Fibroblast of skin of left biceps (primary cell): ENCODE measurements around the gene POGLUT2.

Experiments used
- DNase-seq, 2 experiments: peaks; one replicate each; pipeline ENCODE4 v3.0.0-alpha.2; 2013; ENCODE audit warnings: low read depth in 2 of 2

POGLUT2 gene

DNA sequence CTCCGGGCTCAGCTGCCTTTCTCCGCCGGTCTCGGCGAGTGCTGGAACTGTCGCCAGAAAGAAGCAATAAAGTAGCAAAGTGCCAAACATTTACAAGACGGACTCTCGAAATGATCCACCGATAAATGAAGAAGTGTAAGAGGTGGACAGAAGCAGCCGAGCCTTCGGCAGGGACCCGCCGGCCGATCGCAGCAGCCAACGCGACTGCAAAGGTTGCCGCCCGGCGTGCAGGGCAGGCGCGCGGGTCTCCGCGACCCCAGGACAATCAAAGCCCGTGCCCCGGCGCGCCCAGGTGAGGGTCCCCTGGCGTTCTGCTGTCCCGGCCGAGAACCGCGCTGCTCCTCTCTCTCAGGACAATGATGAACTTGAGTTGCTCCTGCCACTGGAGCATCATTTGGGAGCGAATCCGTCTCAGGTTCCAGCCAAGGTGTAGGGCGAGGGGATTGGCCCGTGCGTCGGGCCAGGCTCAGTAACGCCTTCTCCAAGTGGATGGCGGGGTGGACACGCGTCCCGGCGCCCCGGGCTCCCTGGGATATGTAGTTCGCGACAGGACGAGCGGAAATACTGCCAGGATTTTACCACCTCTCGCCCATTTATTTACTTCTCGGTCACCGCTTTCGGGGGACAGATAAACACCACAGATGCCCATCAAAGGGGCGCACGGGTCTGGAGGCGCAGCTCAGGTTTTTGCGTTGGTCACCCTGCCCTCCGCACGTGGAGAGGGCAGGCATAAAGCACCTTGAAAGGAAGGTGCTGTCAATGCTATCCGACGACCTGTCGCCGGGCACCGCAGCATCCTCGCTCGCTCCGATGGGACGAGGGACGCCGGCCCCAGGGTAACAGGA, at the start of gene POGLUT2, which contains the start of gene BIVM:
Gene POGLUT2 (minus strand): TSS at position 396 of the 845 bp plus-strand sequence. CDS start 306 bp downstream, at position 90.
Gene BIVM (plus strand): TSS at position 539 of the 845 bp plus-strand sequence. CDS start 8,149 bp downstream, outside the sequence.
- peak; percentile 68 to 70 for DNase-seq

- DNase-seq, result no peak
These were observed 48.8 kb upstream of the POGLUT2 start for GRCh38 chr13:102847272-102848234.

DNA sequence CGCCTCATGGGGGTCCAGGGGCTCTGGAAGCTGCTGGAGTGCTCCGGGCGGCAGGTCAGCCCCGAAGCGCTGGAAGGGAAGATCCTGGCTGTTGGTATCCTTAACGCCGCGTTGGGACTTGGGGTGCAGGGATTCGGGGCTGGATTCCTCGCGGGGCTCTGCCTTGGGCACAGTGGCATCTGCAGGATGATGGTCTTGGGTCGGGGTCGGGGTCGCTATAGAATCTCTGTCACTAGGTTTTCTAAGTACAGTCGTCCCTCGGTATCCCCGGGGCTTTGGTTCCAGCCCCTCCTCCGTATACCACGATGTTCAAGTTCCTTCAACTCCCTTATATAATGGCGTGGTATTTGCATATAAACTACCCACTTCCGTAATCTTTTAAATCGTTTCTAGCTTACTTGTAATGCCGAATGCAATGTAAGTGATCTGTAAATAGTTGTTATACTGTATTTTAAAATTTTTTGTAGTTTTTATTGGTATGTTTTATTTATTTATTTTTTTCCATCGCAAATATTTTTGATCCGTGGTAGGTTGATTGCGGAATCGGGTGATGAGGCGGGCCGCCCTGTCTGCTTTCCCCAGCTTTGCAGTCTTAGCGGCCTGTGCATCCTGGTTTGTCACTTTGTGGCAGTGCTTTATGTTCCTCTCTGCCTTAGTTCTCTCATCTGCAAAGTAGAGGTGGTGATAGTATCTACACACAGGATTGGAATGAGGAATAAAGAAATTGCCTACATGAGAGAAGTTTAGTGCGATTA, 47.7 kb upstream of the POGLUT2 start:
- DNase-seq, result no peak

DNA sequence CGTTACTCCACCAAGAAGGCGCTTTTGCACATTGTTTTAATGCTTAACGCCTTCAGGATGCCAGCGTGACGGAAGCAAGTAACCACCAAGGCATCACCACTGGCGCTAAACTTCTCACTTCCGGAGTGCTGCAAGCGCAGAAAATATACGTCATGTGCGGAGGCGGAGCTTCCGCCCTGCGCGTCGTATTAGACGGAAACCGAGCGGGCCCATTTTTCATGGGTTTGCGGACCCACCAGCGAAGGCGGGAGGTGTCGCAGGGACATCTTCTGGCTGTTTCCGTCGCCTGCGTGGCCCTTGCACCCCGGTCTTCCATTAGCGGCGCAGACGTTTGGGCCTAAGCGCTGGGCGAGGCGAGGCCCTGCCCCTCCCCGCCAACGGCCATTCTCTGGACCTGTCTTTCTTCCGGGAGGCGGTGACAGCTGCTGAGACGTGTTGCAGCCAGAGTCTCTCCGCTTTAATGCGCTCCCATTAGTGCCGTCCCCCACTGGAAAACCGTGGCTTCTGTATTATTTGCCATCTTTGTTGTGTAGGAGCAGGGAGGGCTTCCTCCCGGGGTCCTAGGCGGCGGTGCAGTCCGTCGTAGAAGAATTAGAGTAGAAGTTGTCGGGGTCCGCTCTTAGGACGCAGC, 47.0 kb upstream of the POGLUT2 start, which contains the start of gene ERCC5:
Gene ERCC5 (plus strand): TSS at position 403 of the 631 bp plus-strand sequence. CDS start 235 bp downstream, outside the sequence.
- DNase-seq, result peak; percentile 84 to 89

GRCh38 chr13:102845289-102845629, 46.5 kb upstream of the POGLUT2 start:
- DNase-seq, result no peak

DNA sequence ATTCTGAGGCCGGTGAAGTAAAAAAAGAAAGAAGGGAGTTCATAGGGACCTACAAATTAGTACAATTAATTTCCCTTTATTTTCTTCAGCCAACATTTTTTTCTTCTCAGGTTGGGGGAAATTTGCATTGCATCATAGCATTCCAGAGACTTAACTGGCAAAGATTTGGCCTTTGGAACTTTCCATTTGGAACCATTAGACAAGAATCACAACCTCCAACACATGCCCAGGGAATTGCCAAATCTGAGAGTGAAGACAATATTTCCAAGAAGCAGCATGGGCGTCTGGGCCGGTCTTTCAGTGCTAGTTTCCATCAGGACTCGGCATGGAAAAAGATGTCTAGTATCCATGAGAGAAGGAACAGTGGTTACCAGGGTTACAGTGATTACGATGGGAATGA, 40.7 kb upstream of the POGLUT2 start:
- no peak for DNase-seq

GRCh38 chr13:102838982-102839381, 40.2 kb upstream of the POGLUT2 start:
- no peak for DNase-seq

- no peak for DNase-seq
These were observed 39.5 kb upstream of the POGLUT2 start for GRCh38 chr13:102838273-102838672.

- DNase-seq, result no peak
These were observed 37.7 kb upstream of the POGLUT2 start for GRCh38 chr13:102836471-102836870.

DNA sequence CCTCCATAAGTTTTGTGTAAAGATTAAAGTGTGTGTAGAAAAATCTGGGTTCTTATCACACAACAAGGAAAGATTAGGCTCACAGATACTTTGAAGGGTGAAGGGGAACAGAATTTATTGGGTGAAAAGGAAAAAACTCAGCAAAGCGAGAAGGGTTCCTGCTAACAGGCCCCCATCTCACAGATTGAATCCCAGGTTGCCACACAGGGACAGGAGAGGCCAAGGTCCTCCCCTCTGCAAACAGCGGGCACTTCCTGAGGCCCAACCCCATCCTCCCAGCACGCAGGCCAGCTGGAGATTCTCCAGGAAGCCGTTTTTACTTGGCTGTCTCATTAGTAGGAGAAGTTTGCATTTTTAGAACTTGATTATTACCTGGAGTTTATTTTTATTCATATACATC, 31.9 kb upstream of the POGLUT2 start:
- no peak for DNase-seq

- DNase-seq, result peak; percentile 81 to 84
These were observed 27.3 kb upstream of the POGLUT2 start for GRCh38 chr13:102825921-102826706.

- no peak for DNase-seq
These were observed 26.6 kb upstream of the POGLUT2 start for GRCh38 chr13:102825400-102825799.

GRCh38 chr13:102817907-102818306, 19.1 kb upstream of the POGLUT2 start:
- no peak for DNase-seq

DNA sequence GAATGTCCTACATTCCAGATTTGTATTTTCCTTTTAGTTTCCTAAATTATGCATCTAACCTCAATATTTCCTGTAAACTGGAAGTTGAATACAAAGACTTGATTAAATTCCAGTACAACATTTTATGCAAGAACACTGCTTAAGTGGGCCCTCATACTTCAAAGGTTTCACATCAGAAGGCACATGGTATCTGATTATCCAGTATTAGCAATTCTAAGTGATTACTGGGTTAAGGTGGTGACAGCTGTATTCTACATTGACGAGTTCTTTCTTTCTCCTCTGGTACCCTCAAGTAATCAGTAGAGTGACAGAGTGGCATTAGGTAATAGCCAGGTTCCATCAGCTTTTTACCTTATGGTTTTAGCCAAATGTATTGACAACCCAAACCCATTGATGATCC, 18.5 kb upstream of the POGLUT2 start:
- DNase-seq, result no peak

DNA sequence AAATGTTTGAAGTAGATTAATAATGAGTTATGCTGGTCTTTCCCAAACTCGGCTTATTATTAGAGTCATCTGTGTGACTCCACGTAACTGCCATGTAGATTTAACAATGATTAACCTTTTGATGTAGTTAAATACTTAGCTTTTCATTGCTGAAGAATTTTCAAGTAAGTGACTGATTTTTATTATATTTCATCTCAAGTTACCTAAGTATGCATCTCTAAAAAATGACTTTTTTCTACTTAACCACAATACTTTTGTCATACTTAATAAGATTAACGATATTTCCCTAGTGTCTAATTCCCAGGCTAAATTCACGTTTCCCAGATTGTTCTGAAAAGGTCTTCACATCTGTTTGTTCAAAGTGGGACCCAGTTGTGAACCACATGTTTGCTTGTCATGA, 17.9 kb upstream of the POGLUT2 start:
- DNase-seq, result no peak

DNA sequence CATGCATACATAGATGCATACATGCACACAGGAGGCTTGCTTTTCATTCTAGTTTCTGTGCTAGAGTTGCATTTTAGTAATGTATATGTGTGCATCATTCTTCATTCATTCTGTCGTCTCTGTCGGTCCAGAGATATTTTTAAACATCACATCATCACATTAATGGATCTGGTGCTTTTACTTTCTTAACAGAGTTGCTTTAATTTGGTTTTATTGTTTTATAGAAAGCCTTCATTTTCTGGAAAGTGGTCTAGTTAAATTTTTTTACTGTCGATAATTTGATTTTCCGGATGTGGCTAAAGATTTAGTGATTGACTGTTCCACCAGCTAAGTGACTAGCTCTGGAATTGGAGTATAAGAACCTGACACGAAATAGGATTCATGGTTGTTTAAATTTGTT, 17.0 kb upstream of the POGLUT2 start:
- DNase-seq, result no peak

DNA sequence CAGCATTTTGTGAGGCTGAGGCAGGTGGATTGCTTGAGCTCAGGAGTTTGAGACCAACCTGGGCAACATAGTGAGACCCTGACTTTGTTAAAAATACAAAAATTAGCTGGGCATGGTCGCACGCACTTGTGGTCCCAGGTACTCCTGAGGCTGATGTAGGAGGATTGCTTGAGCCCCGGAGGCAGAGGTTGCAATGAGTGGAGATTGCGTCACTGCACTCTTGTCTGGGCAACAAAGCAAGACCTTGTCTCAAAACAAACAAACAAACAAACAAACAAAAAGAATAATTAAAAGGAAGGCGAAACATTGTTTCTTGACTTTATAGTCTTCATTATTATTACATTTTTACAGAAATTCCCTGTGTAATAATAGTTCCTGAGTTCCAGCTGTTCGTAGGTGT, 16.0 kb upstream of the POGLUT2 start:
- DNase-seq, result no peak

DNA sequence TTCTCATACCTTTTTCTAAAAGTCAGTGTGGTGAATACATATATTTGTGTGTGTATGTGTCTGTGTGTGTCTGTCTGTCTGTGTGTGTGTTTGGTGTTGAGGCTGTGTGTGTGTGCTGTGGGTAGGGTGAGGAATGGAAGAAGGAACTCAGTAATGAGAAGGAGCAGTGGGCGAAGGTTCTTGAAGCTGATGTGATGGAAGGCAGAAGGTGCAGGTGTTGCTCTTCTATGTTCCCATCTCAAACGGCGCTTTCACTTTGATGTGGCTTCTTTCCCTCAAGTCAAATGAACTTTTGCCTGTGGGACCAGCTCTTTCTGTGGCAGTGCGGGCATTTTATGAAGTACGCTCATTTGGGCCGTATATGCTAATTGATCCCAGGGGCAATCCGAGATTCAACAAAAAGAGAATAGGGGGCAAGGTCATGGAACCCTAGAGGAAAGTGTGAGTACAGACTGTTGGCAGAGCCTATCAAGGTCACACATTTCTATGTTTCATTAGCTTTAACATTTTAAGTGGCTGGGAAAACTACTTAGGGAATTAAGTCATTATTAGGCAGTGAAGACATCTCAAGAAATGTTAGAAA, 15.3 kb upstream of the POGLUT2 start:
- no peak for DNase-seq

DNA sequence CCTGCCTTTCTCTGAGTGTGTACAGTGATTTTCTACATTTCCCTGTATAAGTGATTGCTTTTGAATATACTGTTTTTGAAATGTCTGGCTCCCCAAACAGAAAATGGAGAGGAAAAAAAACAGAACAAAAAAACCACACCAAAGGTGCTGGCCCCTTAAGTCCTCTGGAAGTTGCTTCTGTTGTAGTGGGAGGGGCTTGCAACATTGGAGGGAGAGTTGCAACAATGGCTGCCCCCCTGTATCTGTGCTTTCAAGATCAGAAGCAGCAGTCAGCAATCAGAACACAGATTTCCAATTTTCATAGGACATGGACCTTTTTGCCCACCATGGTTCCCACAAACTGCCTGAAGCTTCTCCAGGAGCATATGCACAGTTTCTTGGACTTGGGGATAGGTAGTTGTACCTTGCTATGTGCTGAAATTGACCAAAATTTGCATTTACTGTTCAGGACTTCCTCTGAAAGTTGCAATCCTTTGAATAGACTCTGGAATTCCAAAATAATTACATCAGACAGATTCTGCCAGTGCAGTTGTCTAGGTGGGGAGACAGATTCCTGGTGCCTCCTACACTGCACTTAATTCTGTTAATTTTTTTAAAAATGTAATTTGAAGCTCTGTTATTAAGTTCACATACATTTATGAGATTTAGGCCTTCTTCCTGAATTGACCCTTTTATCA, 14.0 kb upstream of the POGLUT2 start:
- no peak for DNase-seq
